A673 (cell line): Measurements from ENCODE around the gene ERC1. TPM values are rescaled to one million over a fixed set of nuclear protein-coding genes. Genes with fewer than 3 reads are reported as not detected.

ENCODE experiments used
- BruUV-seq: library from RNA; stranded (reverse); fragments of 400-500 nt; replicated peaks from 2 replicates; lab custom pipeline; 2021; lab: Mats Ljungman, UMichigan
- CTCF ChIA-PET: fragments of 300-600 bp; sonication (Branson Sonifier 250); formaldehyde crosslinking; loops from one replicate; lab custom pipeline; 2022; ENCODE audit warnings: antibody characterized with exemption; lab: Charles Lee
- POLR2A ChIA-PET: fragments of 300-600 bp; sonication (Branson Sonifier 250); formaldehyde crosslinking; loops from one replicate; lab custom pipeline; 2022; ENCODE audit warnings: antibody characterized with exemption; ENCODE audit not compliant: low non-redundant PET; lab: Charles Lee
- DNase-seq: peaks from one replicate; pipeline ENCODE4 v3.0.0-alpha.2; 2015; ENCODE audit warnings: low spot score
- H3K27ac ChIP-seq: fragments of 200-600 bp; sonication (generic); 2 replicates; pipeline ENCODE4 v1.5.1; 2016; ENCODE audit warnings: mixed run types, low read depth, mild to moderate bottlenecking, mixed read lengths, antibody characterized with exemption, low read length; ENCODE audit not compliant: poor library complexity, severe bottlenecking
- H3K27me3 ChIP-seq: fragments of 200-600 bp; sonication (generic); replicated peaks from 2 replicates; pipeline ENCODE4 v1.6.1; 2017; ENCODE audit warnings: mixed run types, low read depth, mild to moderate bottlenecking, mixed read lengths, antibody characterized with exemption, low read length; ENCODE audit not compliant: insufficient read depth, poor library complexity
- H3K36me3 ChIP-seq: fragments of 200-600 bp; sonication (generic); 2 replicates; pipeline ENCODE4 v1.6.1; 2016; ENCODE audit warnings: mixed run types, mild to moderate bottlenecking, mixed read lengths, antibody characterized with exemption, low read length; ENCODE audit not compliant: insufficient read depth, poor library complexity, severe bottlenecking
- H3K4me1 ChIP-seq: fragments of 200-600 bp; sonication (generic); 2 replicates; pipeline ENCODE4 v1.6.1; 2017; ENCODE audit warnings: mixed run types, mild to moderate bottlenecking, mixed read lengths, antibody characterized with exemption, low read length; ENCODE audit not compliant: insufficient read depth, poor library complexity, severe bottlenecking
- H3K4me3 ChIP-seq: fragments of 200-600 bp; sonication (generic); 2 replicates; pipeline ENCODE4 v1.5.1; 2016; ENCODE audit warnings: low read depth, mixed run types, mild to moderate bottlenecking, mixed read lengths, low read length; ENCODE audit not compliant: poor library complexity, severe bottlenecking
- H3K9me3 ChIP-seq: fragments of 200-600 bp; sonication (generic); 2 replicates; pipeline ENCODE4 v1.6.1; 2016; ENCODE audit warnings: mixed run types, low read depth, mild to moderate bottlenecking, mixed read lengths, antibody characterized with exemption, low read length; ENCODE audit not compliant: poor library complexity, severe bottlenecking
- CTCF ChIP-seq: fragments of 300-800, 200-600 bp; sonication (generic); conservative IDR thresholded peaks from 2 replicates; pipeline ENCODE4 v1.5.1; 2017; ENCODE audit warnings: low read depth, mild to moderate bottlenecking, antibody characterized with exemption, low read length, moderate library complexity, mixed read lengths
- EZH2 ChIP-seq: fragments of 200-600 bp; sonication (generic); IDR thresholded peaks from 2 replicates; pipeline ENCODE4 v1.6.1; 2017; ENCODE audit warnings: borderline replicate concordance, low read depth, mild to moderate bottlenecking, mixed read lengths, antibody characterized with exemption, low read length; ENCODE audit not compliant: poor library complexity, severe bottlenecking
- intact Hi-C: fragments of 100-400 bp; cut with micrococcal nuclease; formaldehyde crosslinking; loops from one replicate; pipeline ENCODE4 v1.10.0; 2022; ENCODE audit not compliant: unreplicated experiment
- total RNA-seq: library from RNA; stranded (reverse); gene quantifications from 2 replicates; pipeline ENCODE4 v1.2.3, GENCODE V29; 2021

The ERC1 gene
- total RNA-seq, 1 experiment from 2014 or later, result 60.7 TPM

- CTCF ChIA-PET, result no interaction called here
- no peaks in the 10 kb centered on the region for H3K9me3 ChIP-seq
- intact Hi-C loops, result no loop called here
Observed at GRCh38 chr12:1293901-1294300, 302.9 kb downstream of the ERC1 start.

GRCh38 chr12:1297206-1297605, 306.2 kb downstream of the ERC1 start:
- ChIA-PET CTCF (interaction anchor here (0.6 kb wide), 1 partner anchor 179 kb away, joined by 4 read pairs; no protein-coding TSS in a partner anchor), POLR2A (no interaction called here)
- no peaks in the 10 kb centered on the region for H3K4me1 ChIP-seq
- DNase-seq, result no peak
- H3K4me3 ChIP-seq, result no peak overlapping the region
- no peaks in the 10 kb centered on the region for H3K9me3 ChIP-seq
- BruUV-seq, result no TSS peak
- TF ChIP-seq EZH2 (no peak), CTCF (no peak)
- H3K36me3 ChIP-seq, result no peaks in the 10 kb centered on the region
- H3K27me3 ChIP-seq, result no peaks in the 10 kb centered on the region
- intact Hi-C loops, result no loop called here
- H3K27ac ChIP-seq, result no peak overlapping the region

More at GRCh38 chr12:1293901-1294300, 302.9 kb downstream of the ERC1 start:
- DNase-seq, result no peak
- Histone ChIP-seq H3K36me3 (no peaks in the 10 kb centered on the region), H3K27ac (no peak overlapping the region), H3K27me3 (no peaks in the 10 kb centered on the region), H3K4me1 (no peaks in the 10 kb centered on the region), H3K4me3 (no peak overlapping the region)
- POLR2A ChIA-PET, result no interaction called here
- no TSS peak for BruUV-seq
- TF ChIP-seq EZH2 (no peak), CTCF (no peak)

- H3K27me3 ChIP-seq, result no peaks in the 10 kb centered on the region
- no peak overlapping the region for H3K4me3 ChIP-seq
- ChIA-PET CTCF (interaction anchor here (0.6 kb wide), 2 partner anchors 125 to 180 kb away, joined by 3 to 4 read pairs; no protein-coding TSS in a partner anchor), POLR2A (no interaction called here)
- no peak for DNase-seq
- H3K9me3 ChIP-seq, result no peaks in the 10 kb centered on the region
- intact Hi-C loops, result no loop called here
- no peaks in the 10 kb centered on the region for H3K4me1 ChIP-seq
- BruUV-seq, result no TSS peak
- no peak for TF ChIP-seq EZH2
- no peak for TF ChIP-seq CTCF
- no peak overlapping the region for H3K27ac ChIP-seq
- no peaks in the 10 kb centered on the region for H3K36me3 ChIP-seq
Observed at GRCh38 chr12:1297639-1298175, 306.7 kb downstream of the ERC1 start.
